ENCODE data around the gene TPP2.

The TPP2 gene

DNA sequence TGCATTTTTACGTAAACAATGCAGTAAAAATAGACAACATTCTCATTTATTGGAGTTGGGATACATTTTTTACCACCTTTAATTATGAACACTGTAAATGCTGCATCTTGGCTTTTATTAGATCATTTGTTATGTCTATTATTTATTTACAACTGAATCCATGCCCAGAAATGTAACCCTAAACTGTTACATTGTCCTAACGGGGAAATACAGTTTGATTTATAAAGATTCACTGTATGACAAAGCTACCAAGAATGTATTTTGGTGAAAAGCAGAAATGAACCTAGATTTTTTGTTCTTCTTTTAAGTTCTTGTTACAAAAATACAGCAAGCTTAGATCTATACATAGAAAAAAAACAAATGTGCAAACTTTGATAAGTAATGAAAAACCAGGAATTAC, 97.0 kb downstream of the TPP2 start:
- DNase-seq (ENCODE audit: low read depth in 2 of 2), result no peak

DNA sequence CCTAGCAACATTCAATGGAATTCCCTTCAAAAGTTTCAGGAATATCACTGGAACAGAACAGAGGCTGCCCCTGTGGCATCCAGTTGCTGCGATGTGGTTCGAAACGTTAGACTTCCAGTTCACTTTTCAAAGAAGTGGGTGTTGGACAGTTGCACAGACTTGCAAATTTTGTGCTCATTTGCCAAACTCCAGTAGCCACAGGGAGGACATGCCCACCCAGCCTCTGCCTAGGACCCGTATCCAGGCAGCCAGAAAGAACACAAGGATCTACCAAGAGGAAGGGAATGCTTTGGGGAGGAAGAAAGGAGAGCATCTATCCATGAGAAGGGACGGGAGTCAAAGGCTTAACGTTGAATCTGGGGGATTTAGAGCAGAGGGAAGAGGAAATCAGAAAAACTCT, 98.2 kb downstream of the TPP2 start, which contains the start of gene METTL21C:
TSS of gene METTL21C (minus strand) at position 108 of the 400 bp plus-strand sequence. CDS start 546 bp downstream, outside the sequence.
- no peak for DNase-seq (ENCODE audit: low read depth in 2 of 2)

DNA sequence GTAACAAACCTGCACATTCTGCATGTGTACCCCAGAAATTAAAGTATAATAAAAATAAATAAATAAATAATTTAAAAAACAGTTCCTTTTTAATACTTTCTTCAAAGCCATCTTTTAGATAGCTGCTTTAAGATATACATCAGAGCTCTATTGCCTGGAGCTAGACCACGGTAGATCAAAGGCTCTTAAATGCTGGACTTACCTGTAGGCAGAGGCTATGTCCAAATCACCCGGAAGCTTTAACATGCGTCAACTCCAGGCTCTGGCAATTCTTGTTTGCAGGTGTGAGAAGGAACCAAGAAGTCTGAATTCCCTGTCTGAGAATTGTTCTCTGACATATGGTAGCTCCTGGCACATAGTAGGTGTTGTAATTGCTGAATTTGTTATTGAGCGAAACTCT, 99.7 kb downstream of the TPP2 start:
- no peak for DNase-seq (ENCODE audit: low read depth in 2 of 2)

DNA sequence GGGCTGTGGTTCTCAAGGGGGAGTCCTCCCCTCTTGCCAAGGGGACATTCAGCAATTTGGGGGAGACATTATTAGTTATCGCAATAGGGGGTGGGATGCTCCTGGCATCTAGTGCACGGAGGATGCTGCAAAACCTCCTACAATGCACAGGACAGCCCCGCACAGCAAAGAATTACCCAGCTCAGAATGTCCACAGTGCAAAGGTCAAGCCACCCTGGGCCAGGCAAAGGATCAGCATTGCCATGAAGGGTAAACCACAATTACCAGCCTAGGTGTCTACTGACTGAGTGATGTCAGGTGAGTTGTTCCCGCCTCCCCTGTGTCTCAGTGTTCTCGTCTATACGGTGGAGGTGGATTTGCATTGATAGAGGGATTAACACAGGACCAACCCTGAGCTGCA, 100.5 kb downstream of the TPP2 start:
- DNase-seq (ENCODE audit: low read depth in 2 of 2), result no peak

DNA sequence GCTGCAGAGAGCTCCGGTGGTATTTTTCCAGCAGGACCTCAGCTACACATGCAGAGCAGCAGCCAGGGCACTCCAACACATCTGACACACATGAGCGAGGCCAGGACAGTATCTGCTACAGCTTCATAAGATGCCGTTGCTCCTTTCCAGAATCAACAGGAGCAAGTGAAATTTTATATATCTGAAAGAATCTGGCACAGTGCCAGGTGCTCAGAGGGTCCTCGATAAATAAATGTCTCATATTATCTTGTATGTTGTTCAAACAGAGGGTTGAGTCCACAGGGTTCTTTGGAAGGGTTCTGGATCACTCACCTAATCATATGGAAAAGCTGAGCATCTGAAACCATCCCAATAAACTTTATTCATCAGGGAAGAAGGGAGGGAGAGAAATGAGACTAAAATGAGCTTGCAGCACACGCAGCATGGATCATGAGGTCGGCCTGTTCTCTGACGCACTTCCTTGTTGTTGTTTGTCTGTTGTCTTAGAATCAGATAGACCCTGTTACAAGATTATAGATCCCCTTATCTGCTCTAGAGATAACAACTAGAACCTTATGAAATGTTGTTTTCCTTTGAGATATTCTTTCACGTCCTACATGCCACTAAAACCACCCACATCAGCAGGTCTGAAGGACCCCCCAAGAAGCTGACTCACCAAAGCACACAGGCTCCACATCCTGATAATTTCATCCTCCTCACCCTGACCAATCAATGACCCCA, 101.3 kb downstream of the TPP2 start:
- DNase-seq (ENCODE audit: low read depth in 2 of 2), result no peak

DNA sequence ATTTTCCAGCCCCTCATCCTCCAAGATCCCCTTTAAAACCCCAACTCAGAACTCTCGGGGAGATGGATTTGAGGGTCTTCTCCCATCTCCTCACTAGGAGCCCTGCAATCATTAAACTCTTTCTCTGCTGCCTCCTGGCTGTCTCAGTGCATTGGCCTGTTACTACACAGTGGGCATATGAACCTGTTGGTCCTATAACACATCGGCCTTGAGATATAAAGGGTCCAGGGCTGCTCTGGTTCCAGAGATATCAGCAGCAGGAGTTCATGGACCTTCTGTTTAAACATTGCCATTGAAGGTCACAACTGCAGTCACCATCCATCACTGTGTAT, 101.8 kb downstream of the TPP2 start:
- no peak for DNase-seq (ENCODE audit: low read depth in 2 of 2)

DNA sequence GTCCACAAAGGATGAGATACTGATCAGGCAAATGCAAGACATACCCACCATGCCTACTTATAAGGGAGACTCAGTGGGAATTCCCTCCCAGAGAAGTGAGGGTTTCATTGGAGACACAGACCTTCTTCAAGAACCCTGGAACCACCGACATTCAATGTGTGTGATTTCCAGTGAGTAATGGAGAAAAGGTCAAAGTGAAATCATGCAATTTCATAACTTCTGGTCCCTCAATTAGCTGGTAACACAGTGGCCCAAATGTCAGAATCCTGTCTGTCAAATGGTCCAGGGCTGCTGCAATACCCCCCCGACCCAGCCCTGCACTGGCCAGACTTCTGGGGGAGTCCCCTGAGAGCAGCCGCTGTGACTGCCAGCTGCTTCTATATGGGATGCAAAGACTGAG, 102.7 kb downstream of the TPP2 start:
- no peak for DNase-seq (ENCODE audit: low read depth in 2 of 2)

DNA sequence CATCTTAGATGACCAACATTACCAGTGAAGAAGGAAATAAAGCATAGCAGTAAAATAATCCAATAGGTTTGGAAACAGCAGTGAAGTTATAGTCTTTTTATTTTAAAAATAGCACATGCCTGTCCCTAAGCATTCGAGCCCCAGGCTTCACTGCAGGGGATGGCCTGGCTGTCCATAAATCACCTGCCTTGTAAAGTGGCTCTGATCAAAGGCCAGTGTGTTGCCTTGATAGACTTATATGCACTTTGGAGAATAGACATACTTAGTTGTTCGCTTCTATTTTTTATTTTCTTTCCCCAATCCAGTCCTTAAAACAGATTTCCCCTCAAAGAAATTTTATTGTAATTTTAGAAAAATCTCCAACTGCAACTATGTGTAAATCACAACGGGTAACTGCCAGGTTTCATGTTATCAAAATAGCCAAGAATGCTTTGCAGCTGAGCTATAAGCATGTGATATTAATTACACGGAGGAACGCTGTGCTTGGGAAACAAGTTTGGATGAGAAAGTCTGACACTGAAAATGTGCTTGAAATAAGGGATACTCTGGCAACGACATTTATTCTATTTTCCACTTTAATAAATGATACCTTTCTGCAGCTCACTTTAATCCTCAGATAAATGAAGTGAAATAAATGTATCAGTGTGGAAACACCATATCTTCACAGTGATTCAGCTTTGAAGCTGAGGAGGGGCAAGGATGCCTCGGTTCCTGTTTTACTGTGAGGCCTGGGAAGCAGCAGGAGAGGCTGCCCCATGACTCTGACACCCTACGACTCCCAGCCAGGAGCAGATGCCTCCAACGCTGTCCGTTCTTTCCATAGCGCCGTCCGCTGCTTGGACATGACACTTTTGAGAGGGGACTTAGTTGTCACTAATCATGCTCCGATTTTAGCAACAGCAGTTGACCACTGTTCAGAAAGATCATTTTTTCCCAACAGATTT, 103.6 kb downstream of the TPP2 start:
- DNase-seq (ENCODE audit: low read depth in 2 of 2), result no peak

DNA sequence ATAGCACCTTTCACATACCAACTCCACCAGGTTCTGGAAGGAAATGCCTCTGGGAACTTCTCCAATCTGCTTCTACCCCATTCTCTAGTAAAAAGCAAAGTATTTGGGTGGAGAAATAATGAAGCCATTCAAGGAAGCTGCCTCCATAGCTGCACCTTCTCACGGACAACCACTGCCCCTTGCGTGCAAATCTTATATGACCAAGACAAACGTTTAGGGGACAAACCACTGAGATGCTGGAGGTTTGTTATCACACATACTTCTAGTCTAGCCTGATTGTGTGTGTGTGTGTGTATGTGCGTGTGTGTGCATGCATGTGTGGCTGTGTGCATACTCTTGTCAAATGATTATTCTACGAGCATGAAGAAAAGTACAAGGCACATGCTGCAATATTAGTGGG, 104.5 kb downstream of the TPP2 start:
- no peak for DNase-seq (ENCODE audit: low read depth in 2 of 2)

DNA sequence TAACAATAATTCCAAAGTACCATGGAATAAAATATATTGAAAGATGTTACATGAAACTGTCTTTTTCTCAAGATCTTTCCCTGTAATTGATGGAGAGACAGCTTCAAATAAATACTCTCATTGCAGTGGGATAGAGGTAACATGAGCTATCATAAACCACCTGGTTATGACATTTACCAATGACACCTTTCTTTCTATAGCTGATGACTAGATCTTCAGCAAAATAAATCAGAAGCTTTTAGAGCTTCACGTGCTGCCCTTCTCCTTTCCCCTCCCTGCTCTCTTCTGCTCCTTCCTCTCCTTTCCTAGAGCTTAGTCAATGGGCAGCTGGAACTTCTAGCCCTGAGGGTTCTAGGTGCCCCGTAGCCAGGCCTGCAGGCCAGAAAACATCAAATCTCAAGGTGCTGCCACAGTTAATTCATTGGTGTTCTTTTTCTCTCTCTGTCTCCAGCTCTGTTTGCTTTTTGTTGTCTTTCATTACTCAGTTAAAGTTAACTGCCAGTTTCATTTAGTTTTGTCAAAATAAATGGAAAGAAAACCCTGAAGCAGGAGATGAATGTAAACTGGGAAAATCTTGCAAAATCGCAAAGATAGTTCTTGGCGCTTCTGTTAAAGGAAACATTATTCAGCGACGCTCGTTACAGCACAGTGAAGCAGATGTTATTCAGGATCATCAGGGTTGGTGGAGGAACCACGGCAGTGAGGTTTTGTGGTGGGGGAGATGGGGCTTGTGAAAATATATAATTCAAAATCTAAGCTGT, 106.4 kb downstream of the TPP2 start:
- DNase-seq (ENCODE audit: low read depth in 2 of 2), result no peak

DNA sequence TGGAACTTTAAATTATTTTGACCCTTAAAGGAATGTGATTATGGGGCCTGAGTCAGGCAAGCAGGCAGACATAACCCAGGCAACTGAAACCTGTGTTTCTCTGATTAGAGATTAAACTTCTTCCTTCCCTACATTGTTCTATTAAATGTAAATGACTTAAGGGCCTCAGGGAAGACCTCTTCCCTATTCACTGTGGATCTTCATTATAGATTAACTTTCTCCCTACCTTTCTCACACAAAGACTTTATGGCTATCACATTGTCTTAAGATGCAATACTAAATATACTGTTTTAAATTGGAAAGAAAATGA, 106.9 kb downstream of the TPP2 start:
- DNase-seq (ENCODE audit: low read depth in 2 of 2), result no peak

DNA sequence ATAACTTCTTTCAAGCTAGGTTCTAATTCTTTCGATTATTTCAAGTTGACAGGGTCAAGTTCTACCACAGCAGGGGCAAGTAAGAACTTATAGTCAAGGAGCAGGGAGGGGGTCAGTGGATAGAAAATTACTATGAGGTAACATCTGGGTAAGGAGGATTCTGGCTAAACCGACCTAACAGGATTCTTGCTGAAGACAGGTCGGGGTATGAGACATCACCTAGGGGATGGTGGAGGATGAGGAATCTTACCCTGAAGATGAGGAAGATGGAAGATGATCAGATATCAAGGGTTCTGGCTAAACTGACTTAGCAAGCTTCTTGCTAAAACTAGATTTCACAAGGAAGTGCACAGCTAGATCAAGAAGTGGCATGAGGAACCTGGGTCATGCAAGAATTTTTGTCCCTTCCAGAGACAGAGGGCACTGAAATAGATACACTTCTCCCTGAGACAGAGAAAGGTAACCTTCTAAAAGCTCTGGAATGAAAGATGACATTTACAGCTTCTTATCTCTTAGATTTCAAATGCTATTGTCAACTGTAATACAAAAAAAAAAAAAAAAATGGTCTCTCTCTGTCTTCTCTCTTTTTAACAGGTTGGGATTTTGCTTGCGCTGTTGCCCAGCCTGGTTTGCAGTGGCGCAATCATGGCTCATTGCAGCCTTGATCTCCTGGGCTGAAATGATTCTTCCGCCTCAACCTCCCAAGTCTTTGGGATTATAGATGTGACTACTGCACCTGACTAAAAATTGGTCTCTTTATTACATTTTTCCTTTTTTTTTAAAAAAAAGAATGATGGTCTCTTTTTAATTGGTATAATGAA, 107.7 kb downstream of the TPP2 start:
- no peak for DNase-seq (ENCODE audit: low read depth in 2 of 2)

DNA sequence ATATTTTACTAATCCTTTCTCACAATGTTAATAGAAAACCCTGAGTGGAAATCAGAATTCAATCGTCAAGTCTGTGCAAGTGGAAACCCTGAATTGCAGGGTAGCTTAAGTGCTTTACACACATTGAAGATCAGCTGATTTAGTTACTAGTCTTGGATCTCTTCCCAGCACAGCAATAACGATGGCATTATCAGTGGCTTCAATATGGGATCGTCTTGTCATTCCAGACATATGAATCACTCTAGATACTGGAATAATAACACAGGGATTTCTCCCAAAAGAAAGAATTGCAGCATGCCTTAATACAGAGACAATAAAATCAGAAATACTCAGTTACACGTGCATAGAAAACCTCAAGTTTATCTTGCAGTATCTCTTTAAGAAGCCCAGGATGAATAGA, 110.7 kb downstream of the TPP2 start:
- DNase-seq (ENCODE audit: low read depth in 2 of 2), result no peak

DNA sequence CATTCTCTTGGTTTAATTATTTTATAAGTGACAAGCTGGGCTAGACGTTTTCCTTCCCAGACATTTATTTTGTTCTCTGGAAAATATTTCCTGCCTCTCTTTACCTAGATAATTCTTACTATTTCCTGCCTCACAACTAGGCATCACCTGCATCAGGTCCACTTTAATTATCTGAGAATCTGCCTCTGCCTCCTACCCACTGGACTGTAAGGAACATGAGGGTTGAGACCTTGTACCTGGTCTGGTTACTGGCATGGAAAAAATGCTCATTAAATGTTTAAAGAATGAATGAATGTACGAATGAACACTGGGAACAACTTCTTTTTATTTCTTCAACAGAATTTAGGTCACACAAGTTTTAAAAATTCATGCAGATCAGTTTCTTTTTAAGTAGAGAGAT, 111.4 kb downstream of the TPP2 start:
- no peak for DNase-seq (ENCODE audit: low read depth in 2 of 2)

DNA sequence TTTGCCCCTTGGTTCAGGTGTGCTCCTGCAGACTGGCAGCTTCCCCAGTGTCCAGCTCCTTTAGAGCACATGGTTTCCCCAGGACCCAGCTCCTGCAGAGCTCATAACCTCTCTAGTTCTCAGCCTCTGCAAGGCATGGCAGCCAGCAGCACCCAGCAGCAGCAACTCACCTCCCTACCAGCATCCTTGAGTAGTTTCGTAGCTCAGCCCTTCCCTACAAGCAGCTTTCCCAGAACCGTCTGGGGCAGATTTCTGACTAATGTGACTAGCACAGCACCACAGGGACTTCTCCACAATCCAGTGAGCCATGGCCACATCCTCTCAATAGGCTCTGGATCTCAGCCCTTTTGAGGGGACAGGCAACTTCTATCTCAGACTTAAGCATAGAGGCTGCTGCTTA, 112.2 kb downstream of the TPP2 start:
- DNase-seq (ENCODE audit: low read depth in 2 of 2), result no peak

DNA sequence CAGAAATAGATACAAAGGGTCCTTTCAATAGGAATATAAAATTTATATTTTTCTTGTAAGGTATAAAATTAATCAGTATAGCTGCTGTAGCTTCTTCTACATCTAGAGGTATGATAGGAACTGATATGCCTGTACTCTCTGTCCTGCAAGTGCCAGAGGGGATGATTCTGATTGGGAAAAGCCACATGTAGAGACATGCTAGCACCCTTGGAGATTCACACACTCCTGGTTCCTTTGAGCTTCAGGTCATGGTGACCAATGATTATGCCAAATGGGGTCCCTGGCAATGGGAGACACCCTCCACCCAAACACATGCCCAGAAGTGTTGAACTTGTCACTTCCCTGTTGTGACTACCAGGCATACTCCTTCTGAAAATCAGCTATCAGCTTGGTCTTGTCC, 112.8 kb downstream of the TPP2 start:
- DNase-seq (ENCODE audit: low read depth in 2 of 2), result no peak

DNA sequence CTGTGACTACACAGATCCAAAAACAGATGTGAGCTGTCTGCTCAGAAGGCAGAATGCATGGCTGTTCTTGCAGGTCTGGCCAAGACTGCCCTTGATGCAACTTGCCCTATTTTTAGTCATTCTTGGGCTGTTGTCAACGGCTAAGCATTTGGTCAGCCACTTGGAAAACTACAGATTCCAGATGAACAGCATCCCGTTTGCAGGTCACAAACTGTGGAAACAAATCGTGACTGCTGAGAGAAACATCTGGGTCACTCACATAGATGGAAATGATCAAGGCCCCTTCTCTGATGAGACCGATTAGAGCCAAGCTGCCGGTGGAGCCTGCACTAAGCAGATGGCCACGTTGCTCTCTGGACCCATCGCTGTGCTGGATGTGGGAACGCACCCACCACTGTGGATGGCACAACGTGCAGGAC, 113.5 kb downstream of the TPP2 start:
- DNase-seq (ENCODE audit: low read depth in 2 of 2), result no peak

DNA sequence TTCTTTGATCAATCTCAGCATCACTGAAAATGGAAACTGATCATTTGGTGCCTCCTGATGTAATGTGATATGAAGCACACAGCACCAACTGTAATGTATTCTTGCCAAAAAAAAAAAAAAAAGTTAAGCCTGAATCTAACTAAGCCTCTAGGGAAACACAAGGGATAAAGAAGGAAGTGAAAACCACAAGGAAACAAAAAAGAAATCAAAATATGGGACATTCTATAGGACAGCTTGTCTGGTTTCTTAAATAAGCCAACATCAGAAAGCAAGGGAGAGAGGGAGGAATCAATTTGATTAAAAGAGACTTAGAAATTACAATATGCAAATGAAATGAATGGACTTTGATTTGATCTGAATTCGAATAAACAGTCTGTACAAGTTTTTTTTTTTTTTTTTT, 118.7 kb downstream of the TPP2 start:
- no peak for DNase-seq (ENCODE audit: low read depth in 2 of 2)

DNA sequence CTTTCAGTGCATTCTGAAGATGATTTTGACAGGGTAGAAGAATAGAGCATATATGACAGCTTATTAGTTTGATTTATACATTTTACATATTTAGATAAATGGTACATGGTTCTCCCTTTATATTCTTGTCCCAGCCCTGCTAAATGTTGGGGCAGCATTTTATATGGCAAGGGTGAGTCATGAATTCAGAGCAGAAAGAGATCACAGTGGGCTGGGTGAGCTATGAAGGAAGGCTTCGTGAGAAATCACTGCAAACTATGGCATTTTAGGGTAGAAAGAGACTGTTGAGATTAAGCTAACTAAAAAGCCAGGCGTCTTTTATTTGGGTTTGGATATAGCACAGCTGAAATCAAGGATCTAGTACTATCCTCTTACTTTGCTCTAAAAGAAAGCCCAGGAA, 122.0 kb downstream of the TPP2 start:
- DNase-seq (ENCODE audit: low read depth in 2 of 2), result no peak

DNA sequence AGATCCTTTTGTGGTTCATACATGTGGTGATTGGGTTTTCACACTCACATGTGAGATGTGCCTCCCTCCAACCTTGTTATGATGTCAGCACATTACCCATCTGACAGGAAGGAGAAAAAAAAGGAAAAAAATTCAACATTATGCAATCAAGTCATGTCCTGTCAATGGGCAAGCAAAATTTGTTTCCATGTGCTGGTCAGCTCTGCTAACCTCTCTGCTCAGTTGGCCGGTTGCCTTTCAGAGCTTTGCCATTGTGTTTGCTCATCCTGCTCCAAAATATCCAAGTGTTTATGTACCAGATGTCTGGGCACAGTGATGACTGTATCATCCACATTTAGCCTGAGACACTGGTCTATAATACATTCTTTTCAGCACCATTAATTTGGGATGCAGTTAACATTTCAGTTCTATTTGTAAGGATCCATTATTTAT, 125.0 kb downstream of the TPP2 start:
- no peak for DNase-seq (ENCODE audit: low read depth in 2 of 2)

DNA sequence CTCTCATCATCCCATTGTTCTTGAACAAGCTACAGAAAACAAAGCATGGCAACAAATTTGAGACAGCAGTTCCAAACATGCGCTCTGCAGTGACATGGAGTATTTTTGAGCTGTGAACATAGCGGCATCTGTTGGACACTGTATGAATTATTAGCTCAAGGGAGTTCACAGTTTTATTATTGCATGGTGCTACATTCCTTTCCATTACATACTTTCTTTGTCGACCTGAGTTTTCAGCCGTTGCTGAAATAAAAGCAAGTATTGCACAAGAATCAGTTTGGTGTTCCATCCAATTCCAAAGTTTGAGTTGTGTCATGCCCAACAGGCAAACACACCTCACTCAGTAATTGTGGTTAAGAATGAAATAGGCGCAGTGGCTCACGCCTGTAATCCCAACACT, 128.1 kb downstream of the TPP2 start:
- no peak for DNase-seq (ENCODE audit: low read depth in 2 of 2)

DNA sequence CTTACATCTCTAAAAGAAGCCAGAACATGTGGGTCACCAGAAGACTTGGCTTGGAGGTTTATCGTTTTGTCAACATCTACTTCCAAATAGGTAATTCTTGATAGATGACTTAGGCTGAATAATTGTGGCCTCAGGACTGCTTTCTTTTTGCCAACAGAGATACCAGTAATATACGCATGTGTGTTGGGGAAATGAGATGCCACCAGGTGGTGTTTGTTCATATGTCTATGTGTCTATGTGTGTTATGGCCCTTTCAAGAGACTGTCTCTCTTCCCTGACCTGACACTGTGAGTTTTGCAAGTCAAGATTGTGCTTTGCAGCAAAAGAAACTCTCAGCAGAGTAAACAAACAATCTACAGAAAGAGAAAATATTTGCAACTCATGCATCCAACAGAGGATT, 129.6 kb downstream of the TPP2 start:
- no peak for DNase-seq (ENCODE audit: low read depth in 2 of 2)

Data from stimulated activated CD8-positive, alpha-beta memory T cell treated with anti-CD3 and anti-CD28 coated beads, Interleukin-15, amount 100 ng/mL, for 4 hours (primary cell).